ENCODE results near the gene POP7.
"Not testable (repeated sequence)": the region's sequence is repeated elsewhere in the genome, so short reads cannot be mapped to it uniquely, and the experiment has no call there.

DNA sequence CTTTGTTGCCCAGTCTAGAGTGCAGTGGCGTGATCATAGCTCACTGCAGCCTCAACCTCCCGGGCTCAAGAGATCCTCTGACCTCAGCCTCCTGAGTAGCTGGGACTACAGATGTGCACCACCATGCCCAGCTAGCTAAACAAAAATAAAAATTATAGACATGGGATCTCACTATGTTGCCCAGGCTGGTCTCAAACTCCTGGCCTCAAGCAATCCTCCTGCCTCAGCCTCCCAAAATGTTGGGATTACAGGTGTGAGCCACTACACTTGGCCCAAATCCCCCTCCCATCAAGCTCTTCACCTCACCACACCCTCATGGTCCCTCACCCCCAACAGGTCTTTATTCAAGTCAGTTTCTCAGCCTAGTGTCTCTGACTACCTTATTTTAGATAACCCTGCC, 11.2 kb downstream of the POP7 start:
- TF ChIP-seq, protein P1, sequence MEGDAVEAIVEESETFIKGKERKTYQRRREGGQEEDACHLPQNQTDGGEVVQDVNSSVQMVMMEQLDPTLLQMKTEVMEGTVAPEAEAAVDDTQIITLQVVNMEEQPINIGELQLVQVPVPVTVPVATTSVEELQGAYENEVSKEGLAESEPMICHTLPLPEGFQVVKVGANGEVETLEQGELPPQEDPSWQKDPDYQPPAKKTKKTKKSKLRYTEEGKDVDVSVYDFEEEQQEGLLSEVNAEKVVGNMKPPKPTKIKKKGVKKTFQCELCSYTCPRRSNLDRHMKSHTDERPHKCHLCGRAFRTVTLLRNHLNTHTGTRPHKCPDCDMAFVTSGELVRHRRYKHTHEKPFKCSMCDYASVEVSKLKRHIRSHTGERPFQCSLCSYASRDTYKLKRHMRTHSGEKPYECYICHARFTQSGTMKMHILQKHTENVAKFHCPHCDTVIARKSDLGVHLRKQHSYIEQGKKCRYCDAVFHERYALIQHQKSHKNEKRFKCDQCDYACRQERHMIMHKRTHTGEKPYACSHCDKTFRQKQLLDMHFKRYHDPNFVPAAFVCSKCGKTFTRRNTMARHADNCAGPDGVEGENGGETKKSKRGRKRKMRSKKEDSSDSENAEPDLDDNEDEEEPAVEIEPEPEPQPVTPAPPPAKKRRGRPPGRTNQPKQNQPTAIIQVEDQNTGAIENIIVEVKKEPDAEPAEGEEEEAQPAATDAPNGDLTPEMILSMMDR (IDR thresholded peaks at IDR 0.05), result not testable (repeated sequence)
- not testable (repeated sequence) for TF ChIP-seq ZFX (IDR thresholded peaks at IDR 0.05; ENCODE audit: borderline replicate concordance)
